HL-60/S4 treated with retinoic acid at 250 ng/mL for 4 days and 3 days (cell line): ENCODE data around the gene REPIN1.

Source experiments
- in situ Hi-C: fragments of 300-500 bp; cut with MboI; formaldehyde crosslinking; loops from 2 replicates; pipeline ENCODE4 v1.7.0; 2022; ENCODE audit warnings: low sequenced_read_pairs

Gene REPIN1

DNA sequence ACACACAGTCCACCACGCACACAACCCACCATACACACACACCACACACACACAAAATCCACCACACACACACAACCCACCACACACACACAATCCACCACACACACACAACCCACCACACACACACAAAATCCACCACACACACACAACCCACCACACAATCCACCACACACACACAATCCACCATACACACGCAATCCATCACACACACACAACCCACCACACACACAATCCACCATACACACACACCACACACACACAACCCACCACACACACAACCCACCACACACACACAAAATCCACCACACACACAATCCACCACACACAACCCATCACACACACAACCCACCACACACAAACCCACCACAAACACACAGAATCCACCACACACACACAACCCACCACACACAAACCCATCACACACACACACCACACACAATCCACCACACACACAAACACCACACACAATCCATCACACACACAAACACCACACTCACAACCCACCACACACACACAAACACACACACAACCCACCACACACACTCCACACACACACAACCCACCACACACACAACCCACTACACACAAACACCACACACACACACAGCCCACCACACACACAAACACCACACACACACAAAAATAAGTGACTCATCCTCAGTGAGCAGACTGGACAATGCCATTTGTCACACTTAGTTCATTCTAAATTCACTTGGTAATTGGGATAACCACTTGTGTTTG is 8.8 kb upstream of the REPIN1 start:
- in situ Hi-C loops = no loop called here

GRCh38 chr7:150360363-150361058 is 8.1 kb upstream of the REPIN1 start:
- in situ Hi-C loops = no loop called here

DNA sequence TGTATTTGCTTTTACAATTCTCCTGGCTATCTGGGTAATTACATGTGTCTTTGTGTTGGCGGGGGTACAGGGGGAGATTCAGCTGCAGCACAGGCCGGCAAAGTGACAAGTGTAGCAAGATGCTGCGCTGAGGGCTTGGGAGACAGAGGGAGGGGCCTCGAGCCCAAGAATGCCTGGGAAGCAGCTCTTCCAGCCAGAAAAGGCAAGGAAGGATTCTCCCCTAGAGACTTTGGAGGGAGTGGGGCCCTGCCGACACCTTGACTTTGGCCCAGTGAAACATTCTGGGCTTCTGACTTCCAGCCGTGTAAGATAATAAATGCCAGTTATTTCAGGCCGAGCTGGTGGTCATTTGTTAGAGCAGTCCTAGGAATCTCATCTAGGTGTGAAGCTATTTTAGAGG is 7.2 kb upstream of the REPIN1 start:
- in situ Hi-C loops = no loop called here

- in situ Hi-C loops = no loop called here
These were observed 6.6 kb upstream of the REPIN1 start for GRCh38 chr7:150361807-150362621.

GRCh38 chr7:150363370-150363769 is 5.3 kb upstream of the REPIN1 start:
- in situ Hi-C loops = no loop called here

DNA sequence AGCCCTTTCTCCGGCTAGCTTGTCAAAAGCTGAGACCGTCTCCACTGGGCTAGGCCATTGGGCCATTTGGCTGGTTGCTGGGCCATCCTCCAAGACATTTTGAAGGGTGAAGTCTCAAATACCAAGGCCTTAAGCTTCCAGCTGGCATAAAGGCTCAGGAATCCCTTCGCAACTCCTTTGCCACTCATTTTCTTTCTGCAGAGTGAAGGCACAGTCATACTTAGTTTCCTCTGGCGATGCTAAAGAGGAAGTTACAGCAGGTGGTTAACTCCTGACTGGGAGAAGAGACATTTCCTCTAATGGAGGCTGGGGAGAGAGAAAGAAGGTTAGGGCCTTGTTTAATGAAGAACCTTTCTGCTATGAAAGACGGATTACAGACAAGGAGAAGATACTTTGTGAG is 4.8 kb upstream of the REPIN1 start:
- in situ Hi-C loops = no loop called here

GRCh38 chr7:150365194-150365593 is 3.4 kb upstream of the REPIN1 start:
- in situ Hi-C loops = no loop called here

DNA sequence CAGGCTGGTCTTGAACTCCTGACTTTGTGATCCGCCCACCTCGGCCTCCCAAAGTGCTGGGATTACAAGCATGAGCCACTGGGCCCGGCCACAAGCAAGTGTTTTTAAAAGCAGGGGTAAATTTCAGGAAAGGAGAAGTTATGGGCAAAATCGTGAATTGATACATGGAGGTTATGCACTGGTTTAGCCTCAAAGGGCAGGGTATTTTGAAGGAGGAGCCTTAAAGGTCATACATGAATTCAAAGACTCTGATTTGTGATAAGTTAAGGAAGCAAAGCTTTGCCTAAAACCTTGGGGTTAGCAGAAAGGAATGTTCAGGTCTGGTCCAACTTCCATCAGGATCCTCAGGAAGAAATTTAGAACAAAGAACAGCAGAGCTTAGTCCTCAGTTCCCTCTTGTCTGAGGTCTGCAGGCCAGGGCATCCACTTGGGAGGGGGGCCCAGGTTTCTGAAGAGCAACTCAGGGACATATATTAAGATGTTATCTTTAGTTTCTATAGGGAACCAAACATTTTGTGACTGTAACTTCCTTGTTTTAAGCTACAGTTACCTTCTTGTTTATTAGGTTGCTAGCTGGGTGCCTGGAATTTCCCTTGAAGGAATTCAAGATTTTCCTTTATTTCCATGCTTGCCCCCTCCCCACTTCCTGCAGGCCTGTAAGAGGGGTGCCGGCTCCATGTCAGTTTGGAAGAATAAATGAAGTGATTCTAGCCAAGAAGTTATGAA is 2.8 kb upstream of the REPIN1 start:
- in situ Hi-C loops = no loop called here

- in situ Hi-C loops = no loop called here
These were observed 936 bp upstream of the REPIN1 start for GRCh38 chr7:150367677-150368095.

DNA sequence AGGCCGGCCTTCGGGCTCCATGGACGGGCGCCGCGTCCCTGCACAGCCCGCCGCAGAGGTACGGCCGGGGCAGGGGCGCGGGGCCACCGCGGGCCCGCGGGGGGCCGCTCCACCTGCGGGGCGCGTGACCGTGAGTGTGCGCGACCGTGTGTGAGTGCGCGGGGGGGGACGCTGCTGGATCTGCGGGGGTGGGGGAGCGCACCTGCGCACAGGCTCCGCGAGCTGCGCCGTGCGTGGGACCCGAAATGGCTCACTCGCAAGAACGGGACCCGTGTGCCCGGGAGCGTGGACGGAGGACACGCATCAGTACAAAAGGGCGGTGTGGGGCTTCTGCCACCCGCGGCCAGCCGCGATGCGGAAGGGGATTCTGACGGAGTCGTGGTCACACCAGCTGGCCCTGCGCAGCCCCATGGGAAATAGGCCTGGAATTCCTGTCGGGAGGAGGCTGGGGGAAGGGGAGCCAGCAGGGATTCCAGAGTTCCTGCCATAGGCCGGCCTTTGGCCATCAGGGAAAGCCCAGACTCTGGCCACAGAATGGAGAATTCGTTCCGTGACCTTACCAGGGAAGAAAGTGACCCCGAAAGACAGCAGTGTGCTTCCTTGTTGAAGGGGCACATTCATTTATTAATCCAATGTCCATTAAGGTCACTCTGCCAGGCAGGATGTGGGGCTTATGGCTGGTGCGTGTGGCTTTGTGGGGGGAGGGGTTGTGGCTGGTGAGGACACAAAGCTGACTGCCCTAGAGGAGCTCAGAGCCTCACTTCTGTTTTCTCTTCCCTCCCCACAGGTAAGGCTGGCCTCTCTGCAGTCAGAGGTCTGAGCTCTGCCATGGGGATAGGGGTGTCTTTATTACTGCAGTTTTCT is 494 bp downstream of the REPIN1 start:
- in situ Hi-C loops = no loop called here

DNA sequence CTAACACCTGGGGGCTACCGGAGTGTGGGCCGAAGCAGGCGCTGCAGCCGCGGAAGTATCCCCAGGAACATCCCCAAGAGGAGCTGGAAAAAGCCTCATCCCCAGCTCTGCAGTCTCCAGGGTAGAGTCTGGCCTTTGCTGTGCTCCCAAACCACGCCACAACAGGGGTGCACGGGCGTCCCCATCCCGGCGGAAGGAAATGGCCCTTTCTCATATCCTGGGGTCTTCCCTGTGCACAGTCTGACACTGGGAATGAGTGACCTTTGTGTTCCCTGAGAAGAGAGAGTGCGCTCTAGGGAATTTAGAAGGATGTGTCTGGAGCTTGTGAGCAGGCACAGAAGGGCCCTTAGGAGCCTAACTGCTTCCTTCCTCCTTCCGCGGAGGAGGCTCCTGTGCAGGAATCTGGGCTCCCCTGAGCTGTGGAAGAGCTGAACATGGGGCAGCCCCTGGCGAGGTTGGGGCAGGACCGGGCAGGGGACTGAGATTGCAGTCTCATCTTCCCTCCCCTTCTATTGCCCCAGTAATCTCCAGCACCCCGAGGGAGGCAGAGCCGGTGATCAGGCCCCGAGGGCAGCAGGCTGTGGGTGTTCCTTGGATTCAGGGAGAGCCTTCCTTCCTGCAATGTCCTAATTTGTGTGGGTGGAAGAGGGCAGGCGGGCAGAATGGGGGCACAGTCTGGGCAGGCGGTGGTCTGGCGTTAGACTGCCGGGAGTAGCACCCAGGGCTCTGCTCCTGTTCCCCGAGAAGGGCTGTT is 1.3 kb downstream of the REPIN1 start:
- in situ Hi-C loops = no loop called here

DNA sequence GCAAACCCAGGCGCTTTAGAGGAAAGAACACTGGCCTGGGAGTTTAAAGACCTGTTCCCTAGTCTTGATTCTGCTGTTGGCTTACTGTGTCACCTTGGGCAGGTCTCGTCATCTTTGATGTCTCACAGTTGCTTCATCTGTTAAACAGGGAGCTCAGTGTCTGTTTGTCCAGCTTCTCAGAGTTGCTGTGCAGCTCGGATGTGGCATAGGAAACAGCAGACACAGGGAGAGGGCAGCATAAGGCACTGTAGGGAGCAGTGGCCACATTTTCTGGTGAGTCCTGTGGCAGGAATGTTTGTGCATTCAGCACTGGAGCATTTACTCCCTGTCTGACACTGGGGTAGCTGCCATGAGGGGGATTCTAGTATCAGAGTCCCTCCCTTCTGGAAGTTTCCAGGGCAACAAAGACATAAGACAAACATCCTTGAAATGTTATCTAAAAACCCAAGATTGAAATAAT is 2.0 kb downstream of the REPIN1 start:
- in situ Hi-C loops = no loop called here

DNA sequence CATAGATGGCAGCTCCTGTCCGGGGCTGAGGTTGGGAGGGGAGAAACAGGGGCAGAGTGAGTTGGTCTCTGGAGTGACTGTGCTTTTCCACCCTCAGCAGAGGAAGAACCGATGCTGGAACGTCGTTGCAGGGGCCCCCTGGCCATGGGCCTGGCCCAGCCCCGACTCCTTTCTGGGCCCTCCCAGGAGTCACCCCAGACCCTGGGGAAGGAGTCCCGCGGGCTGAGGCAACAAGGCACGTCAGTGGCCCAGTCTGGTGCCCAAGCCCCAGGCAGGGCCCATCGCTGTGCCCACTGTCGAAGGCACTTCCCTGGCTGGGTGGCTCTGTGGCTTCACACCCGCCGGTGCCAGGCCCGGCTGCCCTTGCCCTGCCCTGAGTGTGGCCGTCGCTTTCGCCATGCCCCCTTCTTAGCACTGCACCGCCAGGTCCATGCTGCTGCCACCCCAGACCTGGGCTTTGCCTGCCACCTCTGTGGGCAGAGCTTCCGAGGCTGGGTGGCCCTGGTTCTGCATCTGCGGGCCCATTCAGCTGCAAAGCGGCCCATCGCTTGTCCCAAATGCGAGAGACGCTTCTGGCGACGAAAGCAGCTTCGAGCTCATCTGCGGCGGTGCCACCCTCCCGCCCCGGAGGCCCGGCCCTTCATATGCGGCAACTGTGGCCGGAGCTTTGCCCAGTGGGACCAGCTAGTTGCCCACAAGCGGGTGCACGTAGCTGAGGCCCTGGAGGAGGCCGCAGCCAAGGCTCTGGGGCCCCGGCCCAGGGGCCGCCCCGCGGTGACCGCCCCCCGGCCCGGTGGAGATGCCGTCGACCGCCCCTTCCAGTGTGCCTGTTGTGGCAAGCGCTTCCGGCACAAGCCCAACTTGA is 2.7 kb downstream of the REPIN1 start:
- in situ Hi-C loops = no loop called here

DNA sequence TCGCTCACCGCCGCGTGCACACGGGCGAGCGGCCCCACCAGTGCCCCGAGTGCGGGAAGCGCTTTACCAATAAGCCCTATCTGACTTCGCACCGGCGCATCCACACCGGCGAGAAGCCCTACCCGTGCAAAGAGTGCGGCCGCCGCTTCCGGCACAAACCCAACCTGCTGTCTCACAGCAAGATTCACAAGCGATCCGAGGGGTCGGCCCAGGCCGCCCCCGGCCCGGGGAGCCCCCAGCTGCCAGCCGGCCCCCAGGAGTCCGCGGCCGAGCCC is 3.3 kb downstream of the REPIN1 start:
- in situ Hi-C loops = no loop called here

GRCh38 chr7:150372271-150373048 is 3.8 kb downstream of the REPIN1 start:
- in situ Hi-C loops = no loop called here

DNA sequence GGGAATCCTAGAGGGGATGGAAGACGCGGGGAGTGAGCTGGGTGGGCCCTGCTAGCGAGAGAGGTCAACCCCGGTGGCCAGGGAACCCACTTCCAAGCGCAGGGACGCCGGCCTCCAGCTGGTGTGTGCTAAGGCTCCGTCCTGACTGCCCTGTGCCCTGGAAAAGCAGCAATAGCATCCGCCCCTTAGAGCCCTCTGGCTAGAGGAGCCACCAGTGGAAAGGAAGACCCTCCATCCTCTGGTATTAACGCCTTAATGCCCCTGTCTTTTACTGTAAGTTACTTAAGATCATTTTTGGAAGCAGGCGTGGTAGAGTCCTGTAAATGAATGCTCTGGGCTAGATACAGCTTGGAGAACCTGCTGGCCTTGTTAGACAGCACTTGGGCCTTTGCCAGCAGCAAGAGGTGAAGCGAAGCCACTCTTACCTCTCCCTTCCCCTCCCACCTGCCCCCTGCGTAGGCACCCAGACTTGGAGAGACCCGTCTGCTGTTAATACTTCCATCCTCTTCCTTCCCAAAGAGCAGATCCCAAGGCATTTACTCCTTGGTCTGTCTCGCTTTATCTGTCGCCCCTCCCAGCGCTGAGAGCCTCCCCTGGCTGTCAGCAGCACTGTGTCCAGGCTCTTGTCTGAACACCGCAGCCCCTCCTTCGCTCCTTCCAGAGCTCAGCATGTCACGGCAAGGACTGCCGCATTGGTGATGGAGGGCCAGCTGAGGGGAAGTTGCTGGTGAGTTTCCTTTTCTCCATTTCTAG is 4.6 kb downstream of the REPIN1 start:
- in situ Hi-C loops = no loop called here

- in situ Hi-C loops = no loop called here
These were observed 5.4 kb downstream of the REPIN1 start for GRCh38 chr7:150374026-150374425.
